Measurements from ENCODE around the gene SSR2.
"Not testable (repeated sequence)": the region's sequence is repeated elsewhere in the genome, so short reads cannot be mapped to it uniquely, and the experiment has no call there.

SSR2 gene

DNA sequence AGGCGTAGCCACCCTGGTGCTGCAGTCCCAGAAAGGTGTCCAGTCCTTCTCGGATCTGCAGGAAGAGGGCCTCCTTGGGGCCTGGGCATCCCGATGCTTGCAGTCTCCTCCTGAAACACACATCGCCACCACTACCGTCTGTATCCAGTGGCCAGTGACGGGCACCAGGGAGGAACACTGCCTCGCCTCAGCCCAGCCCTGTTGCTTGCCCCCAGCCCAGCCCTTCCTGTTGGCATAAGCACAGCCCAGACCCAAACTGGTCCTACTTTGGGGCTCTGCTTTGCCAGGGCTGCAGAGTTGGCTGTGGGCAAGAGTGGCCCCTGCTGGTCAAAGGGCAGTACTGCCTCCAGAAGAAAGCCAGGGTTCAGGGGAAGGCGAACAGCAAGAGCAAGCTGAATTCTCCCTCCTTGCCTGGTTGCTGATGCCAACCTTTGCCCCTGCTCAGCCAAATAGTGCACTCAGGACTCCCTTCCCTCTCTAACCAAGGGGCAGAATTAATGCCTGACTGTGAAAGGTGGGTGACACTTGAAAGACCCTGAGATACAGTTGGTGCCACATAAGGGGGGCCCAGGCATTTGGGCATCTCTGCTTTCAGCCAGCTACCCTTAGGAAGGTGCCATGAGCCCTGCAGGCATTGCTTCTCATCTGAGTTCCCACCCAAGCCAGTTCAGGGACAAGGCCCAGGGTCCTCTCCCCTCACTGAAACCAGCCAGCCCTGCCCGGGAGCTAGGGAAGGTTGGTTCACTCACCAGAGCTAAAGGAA is 31.3 kb downstream of the SSR2 start:
- DNase-seq: no peak

DNA sequence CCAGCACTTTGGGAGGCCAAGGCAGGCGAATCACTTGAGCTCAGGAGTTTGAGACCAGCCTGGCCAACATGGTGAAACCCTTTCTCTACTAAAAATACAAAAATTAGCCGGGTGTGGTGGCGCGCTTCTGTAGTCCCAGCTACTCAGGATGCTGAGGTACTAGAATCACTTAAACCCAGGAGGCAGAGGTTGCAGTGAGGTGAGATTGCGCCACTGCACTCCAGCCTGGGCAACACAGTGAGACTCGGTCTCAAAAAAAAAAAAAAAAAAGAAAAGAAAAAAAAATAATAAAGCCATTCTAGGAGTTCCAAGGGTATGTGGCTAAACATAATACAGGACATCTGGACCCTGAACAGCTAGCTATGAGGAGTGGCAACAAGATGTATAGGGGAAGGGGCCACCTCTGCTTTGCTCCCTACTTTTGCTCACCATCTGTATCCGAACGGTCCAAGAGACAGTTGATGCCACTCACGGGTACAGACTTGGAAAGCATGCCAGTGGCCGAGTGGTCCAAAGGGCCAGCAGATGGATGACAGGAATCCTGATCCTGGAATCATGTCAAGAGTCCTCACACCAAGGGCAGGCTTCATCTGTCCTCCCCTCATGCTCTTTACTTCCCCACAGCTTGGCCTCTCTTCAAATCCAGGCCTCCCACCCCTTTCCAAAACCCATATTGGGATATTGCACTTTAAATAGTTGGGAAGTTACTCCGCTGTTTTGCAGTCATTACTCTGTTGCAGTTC is 35.7 kb downstream of the SSR2 start:
- not testable (repeated sequence) for DNase-seq

GRCh38 chr1:155984341-155984740 is 36.4 kb downstream of the SSR2 start:
- no peak for DNase-seq

GRCh38 chr1:155983191-155984024 is 37.3 kb downstream of the SSR2 start:
- DNase-seq: no peak

DNA sequence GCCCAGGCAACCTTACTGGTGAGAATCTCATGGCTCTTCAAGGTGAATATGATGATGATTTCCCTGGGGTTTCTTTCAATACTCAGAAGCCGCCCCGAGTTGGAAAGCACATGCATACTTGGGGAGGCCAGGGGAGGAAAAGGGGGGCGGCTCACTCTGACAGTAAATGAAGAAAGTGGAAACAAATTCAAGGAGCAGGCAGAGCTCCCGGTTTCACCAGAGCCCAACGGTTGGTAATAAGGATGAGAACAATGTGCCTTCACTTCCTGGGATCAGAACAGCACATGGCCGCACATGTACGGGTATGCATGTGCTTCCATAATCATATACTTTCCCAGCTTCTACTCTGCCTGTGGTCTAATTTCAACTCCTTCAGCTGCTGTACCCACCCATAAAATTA is 38.6 kb downstream of the SSR2 start:
- DNase-seq: no peak

- DNase-seq: peak; percentile 42
Observed at GRCh38 chr1:155981266-155982088, 39.3 kb downstream of the SSR2 start.

- no peak for DNase-seq
Observed at GRCh38 chr1:155979597-155980343, 41.0 kb downstream of the SSR2 start.

- DNase-seq: peak; percentile 28
Observed at GRCh38 chr1:155978973-155979429, 41.8 kb downstream of the SSR2 start.

DNA sequence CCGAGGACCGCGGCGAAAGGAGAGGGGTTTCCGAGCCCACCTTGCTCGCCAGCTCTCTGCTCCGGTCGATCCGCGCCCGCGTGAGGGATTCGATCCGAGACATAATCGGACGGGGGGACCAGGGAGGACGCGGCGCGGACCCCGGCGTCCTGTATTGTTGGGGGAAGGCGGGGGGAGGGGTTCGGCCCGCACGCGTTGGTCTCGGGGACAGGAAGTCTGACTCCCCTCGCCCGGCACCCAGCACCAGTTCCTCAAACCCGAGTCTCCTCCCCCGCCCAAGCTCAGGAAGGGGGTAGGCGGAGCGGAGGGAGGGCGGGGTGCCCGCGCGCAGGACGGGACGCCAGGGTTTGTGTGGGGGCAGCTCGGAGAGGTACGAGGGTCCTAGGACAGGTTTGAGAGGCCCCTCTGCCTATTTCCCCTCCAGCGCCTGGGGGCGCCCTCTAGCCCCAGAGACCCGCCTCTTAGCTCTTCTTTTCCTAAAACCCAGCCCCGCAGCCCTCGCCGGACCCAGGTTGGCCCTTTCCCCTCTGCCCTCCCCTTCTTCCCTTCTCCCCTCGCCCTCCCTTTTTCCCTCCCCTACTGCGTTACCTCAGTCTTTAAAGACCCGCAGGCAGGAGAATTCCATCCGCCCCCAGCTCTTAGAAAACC is 42.3 kb downstream of the SSR2 start, which contains the start of gene ARHGEF2:
ARHGEF2 (minus strand) TSS at position 223 of the 648 bp plus-strand sequence; CDS start at position 103, 120 bp downstream.
- peak; percentile 79 for DNase-seq

DNA sequence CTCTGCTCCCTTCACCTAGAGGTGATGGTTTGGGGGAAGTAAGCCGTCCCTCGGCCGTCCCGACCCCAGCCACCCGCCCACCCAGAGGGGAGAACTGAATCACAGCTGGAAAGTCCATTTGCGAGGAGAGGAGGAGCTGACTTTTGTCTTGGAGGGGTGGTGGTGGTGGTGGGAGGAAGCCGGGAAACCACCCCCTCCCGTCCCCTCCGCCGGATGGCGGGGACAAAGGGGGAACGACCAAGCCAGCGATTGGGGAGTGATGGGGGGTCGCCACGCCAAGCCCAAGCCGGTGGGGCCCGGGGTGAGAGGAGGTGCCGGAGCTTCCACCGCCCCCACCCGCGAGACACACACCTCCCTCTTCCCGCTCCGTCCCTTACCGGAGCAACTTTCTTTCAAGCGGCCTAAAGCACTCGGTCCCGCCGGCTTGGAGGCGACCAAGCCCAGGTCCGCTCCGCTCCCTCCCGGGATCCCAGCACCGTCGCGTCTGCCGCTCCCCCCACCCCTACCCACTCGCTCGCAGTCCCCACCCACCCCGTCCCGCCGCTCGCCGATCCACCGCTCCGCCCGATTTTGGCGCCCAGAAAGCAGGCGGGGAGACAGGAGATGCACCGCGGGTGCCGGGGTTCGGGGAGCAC is 42.9 kb downstream of the SSR2 start:
- DNase-seq: no peak

GRCh38 chr1:155976913-155977689 is 43.6 kb downstream of the SSR2 start:
- no peak for DNase-seq

- peak; percentile 84 for DNase-seq
Observed at GRCh38 chr1:155976062-155976912, 44.5 kb downstream of the SSR2 start.

DNA sequence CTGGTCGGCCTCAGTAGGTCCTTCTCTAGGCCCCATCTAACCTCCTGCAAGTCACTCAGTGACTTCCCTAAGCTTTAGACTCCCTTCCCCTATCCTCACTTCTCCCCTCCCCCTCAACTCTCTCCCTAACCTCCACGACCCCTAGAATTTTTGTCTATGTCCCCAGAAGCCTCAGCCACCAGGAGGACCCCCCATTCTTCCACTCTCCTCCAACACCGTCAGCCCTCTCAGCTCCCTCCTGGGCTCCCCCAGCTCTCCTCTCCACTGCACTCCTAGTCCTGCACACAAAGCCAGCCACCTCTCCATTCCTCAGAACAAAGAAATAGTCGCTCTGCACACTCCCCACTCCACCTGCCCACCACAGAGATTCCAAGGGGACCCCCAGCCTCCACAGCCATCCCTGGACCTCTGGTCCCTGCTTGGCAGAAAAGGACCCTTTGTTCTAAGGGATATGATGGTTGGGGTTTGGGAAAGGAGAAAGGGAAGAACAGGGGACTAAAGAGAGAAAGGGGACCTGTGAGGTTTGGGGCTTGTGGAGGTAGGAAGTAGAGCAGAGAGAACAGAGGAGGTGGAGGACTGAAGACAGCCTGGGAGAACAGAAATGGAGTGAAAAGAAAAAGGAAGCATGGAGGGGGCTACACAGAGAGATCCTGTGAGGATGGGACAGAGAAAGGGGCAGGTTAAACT is 45.2 kb downstream of the SSR2 start:
- no peak for DNase-seq

DNA sequence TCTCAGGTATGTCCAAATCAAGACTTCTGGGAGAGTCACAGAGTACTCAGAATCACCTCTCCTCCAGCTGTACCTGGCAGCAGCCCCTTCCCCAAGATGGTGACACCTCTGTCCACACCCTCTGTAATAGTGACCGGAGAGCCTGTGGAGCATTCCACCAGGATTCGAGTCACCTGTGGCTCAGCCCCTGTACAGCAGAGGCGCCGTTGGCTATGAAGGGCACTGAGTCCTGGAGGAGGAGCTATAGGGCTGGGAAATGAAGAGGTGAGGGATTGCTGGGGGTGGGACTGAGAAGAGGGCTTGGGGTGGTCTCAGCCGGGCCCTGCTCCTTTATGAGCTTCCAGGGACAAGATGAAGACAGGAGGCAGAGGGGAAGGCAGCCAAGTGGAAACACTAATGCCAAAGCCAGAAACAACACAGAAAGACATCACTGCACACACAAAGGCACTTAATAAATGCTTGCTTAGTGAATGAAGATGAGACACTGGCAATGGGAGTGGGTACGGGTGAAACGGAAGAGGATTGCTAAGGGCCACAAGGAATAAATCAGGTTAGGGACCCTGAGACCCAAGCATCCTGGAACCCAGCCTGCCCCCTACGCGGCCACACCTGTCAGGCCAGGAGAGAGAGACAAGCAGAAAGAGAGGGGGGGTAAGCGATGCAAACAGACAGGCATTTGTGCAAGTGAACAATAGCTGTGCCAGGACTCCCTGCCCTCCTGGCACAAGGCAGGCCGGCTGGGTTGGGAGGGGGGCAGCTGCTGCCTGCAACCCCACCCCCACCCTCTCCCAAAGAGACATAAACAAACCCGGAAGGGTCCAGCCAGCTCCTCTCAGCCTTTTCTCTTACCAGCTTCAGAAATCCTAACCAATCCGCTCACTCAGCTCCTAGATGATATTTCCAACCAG is 46.3 kb downstream of the SSR2 start:
- DNase-seq: no peak

DNA sequence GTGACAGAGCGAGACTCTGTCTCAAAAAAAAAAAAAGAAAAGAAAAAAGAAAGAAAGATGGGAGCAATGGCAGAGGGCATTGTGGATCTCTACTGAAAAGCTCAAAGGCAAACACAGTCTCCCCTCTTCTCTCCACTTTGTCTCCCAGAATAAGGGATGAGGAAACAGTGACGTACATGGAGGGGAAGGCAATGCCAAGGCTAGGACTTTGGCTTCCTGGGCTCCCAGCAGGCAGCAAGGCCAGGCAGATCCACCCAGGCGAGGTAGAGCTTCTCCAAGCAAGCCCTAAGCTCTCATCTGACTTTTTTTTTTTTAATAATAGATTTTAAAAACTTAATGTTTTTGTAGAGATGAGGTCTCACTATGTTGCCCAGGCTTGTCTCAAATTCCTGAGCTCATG is 47.0 kb downstream of the SSR2 start:
- DNase-seq: no peak

GRCh38 chr1:155971910-155972809 is 48.6 kb downstream of the SSR2 start:
- DNase-seq: no peak

Measured in GF-D8 (cell line).